ENCODE measurements around the gene HERC3. TPM values are rescaled to one million over a fixed set of nuclear protein-coding genes. Genes with fewer than 3 reads are reported as not detected.

Gene HERC3
- polyA plus RNA-seq, 6 donors from 2014 or later = 31.6 to 50.8 (median 45.8) TPM

DNA sequence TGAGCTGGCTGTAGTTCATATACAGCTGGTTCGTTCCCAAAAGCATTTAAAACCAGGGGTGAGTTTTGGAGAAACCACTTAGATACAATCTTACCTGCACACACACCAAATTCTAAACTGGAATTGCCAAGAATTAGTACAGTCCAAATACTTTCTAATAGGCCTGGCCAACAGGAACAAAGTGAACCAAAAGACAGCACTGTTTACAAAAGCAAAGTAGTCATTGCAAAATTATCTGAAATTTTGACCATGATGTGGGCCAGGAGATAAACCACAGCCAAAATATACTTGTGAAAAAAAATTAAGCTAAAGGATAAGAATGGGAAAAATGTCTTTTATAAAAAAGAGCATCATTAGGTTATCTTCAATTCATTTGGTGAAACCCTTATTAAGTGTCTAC is 143.3 kb downstream of the HERC3 start:
- H3K9me3 Mint-ChIP-seq = no peaks in the 10 kb centered on the region
- ATAC-seq (ENCODE audit: low read depth in 2 of 2) (no peak), DNase-seq (no peak)
- H3K27ac Mint-ChIP-seq = no peak overlapping the region
- H3K4me3 Mint-ChIP-seq = no peak overlapping the region
- peaks cover 0 to 6% (median 0%) of the 10 kb centered on the region in 3 donors for H3K27me3 Mint-ChIP-seq
- H3K36me3 Mint-ChIP-seq = no peaks in the 10 kb centered on the region
- peaks cover 19 to 24% (median 21%) of the 10 kb centered on the region in 3 donors for H3K4me1 Mint-ChIP-seq

DNA sequence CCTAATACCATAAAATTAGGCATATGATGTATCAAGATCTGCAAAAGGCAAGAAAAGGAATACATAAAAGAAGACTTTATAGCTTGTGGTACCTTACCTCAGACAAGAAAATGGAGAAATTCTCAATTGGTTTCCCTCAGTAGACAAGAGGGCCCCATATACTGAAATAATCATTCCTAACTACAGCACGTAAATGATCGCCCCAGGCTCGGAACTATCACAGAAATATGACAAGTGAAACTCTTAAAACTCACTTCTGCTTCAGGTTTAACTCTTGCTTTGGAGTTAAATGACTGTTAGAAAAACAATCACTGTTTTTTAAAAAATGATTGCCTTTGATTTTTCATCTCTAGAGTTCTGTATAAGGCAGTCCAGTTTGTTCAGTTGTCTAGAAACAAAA is 144.0 kb downstream of the HERC3 start:
- Mint-ChIP-seq H3K27ac (peak overlapping the region in 1 of 6 donors; percentile 31), H3K4me1 (peaks cover 19 to 24% (median 21%) of the 10 kb centered on the region in 3 donors), H3K9me3 (no peaks in the 10 kb centered on the region), H3K27me3 (peaks cover 0 to 6% (median 0%) of the 10 kb centered on the region in 3 donors), H3K4me3 (peak overlapping the region in 3 of 8 donors; percentile 7 to 60 (median 19)), H3K36me3 (no peaks in the 10 kb centered on the region)
- DNase-seq = no peak
- ATAC-seq (ENCODE audit: low read depth in 2 of 2) = no peak

DNA sequence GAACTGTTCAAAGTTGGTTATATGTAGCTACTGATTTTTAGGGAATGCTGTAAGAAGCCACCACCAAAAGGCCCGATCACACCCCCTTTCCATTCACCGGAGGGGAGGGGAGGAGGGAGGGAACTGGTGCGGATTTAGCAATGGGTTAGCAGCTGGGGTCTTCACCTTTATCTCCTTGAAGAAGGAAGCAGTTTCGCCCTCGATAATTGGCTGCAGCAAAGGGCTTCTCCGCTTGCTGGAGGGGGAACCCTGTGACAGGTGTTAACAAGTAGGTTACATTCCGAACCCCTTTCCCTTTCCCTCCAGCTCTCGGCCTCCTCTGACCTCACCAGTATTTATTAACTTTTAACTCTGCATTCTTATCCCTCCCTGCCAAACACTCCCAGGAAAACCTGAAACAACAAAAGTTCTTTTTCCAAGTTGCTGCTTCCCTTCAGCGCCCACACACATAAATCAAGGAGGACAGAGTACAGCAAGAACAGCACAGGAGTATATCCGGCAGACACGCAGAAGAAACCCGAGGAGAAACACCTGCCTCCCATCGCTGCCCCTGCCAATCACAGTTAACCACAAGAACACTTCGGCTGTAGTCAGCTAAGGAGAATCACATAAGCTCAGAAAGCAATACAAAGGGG is 145.1 kb downstream of the HERC3 start:
- Mint-ChIP-seq H3K36me3 (no peaks in the 10 kb centered on the region), H3K27me3 (peaks cover 0 to 6% (median 0%) of the 10 kb centered on the region in 3 donors), H3K4me1 (peaks cover 19 to 24% (median 21%) of the 10 kb centered on the region in 3 donors), H3K27ac (peak overlapping the region in 5 of 6 donors; percentile 1 to 53 (median 34)), H3K4me3 (peak overlapping the region; percentile 28 to 91 (median 84)), H3K9me3 (no peaks in the 10 kb centered on the region)
- ATAC-seq (ENCODE audit: low read depth in 2 of 2) = peak; percentile 93 to 97
- peak; percentile 52 for DNase-seq

DNA sequence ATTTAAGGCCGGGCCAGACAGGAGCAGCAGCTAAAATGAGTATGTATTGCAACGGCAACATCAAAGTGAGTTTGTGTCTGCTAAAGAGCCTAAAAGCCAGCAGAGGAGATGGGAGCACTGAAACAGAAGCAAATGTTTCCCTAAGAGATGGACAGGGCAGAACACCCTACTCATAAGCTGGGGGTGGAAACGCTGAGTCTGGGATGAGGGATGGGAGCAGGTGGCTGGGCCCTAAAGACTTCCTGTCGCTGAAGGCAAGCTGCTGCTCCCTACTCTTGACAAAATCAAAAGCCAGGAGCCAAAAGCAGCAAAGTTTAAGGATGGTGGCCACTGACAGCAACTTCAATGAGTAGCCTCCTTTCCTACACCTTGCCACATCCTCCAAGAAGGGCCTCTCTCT is 145.9 kb downstream of the HERC3 start:
- peak overlapping the region in 7 of 8 donors; percentile 28 to 91 (median 85) for H3K4me3 Mint-ChIP-seq
- H3K36me3 Mint-ChIP-seq = no peaks in the 10 kb centered on the region
- no peak for ATAC-seq (ENCODE audit: low read depth in 2 of 2)

GRCh38 chr4:88742561-88742960 is 150.3 kb downstream of the HERC3 start:
- Mint-ChIP-seq H3K9me3 (no peaks in the 10 kb centered on the region), H3K4me1 (peaks cover 10 to 18% (median 13%) of the 10 kb centered on the region in 3 donors)
- no peak for ATAC-seq (ENCODE audit: low read depth in 2 of 2)

More for the DNA sequence above, 145.9 kb downstream of the HERC3 start:
- H3K9me3 Mint-ChIP-seq = no peaks in the 10 kb centered on the region
- H3K27me3 Mint-ChIP-seq = peaks cover 0 to 6% (median 0%) of the 10 kb centered on the region in 3 donors
- H3K4me1 Mint-ChIP-seq = peaks cover 19 to 24% (median 21%) of the 10 kb centered on the region in 3 donors
- no peak for DNase-seq
- peak overlapping the region in 2 of 6 donors; percentile 34 to 71 for H3K27ac Mint-ChIP-seq

DNA sequence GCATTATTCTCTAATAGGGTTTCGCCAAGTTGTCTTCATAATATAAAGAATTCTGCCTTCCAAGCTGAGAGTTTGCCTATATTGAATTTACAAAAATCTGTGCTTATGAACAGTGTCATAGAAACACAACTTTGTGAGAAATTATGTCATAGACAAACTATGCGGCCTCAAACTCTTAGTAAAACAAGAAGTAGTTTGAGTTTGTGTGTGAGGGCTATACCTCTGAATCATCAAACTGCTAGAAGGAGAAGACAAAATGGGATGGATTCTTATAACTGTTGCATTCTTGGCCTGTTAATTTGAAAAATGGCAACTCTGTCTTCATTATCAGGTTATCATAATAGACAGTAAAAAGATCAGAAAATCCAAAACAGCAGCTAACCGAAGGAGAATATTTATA is 151.4 kb downstream of the HERC3 start:
- H3K9me3 Mint-ChIP-seq = no peaks in the 10 kb centered on the region
- H3K27me3 Mint-ChIP-seq = peaks cover 0 to 6% (median 0%) of the 10 kb centered on the region in 3 donors
- H3K36me3 Mint-ChIP-seq = no peaks in the 10 kb centered on the region

More at GRCh38 chr4:88742561-88742960, 150.3 kb downstream of the HERC3 start:
- H3K27me3 Mint-ChIP-seq = peaks cover 0 to 6% (median 0%) of the 10 kb centered on the region in 3 donors
- H3K36me3 Mint-ChIP-seq = no peaks in the 10 kb centered on the region
- H3K4me3 Mint-ChIP-seq = no peak overlapping the region
- no peak for DNase-seq
- no peak overlapping the region for H3K27ac Mint-ChIP-seq

DNA sequence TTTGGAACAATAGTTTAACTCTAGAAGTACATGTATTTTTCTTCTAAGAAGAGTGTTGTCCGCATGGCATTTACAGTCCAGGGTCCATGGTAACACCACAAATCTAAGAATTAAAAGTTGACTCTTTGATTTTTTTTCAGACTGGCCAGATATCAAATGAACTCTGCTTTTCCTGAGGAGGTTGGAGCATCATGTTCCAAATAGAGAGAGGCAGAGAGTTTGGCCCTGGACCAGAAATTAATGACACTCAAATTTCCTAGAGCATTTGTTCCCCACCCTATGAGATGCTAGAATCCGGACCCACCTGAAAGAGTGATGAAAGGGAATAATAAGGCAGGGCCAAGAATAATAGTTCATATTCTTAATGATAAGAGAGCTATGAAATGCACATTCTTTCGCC is 152.3 kb downstream of the HERC3 start:
- no peak for DNase-seq
- Mint-ChIP-seq H3K4me1 (peaks cover 0 to 5% (median 3%) of the 10 kb centered on the region in 3 donors), H3K4me3 (no peak overlapping the region), H3K9me3 (no peaks in the 10 kb centered on the region), H3K36me3 (no peaks in the 10 kb centered on the region), H3K27ac (no peak overlapping the region), H3K27me3 (peaks cover 0 to 6% (median 0%) of the 10 kb centered on the region in 3 donors)
- ATAC-seq (ENCODE audit: low read depth in 2 of 2) = no peak

More for the DNA sequence above, 151.4 kb downstream of the HERC3 start:
- Mint-ChIP-seq H3K4me3 (no peak overlapping the region), H3K27ac (no peak overlapping the region), H3K4me1 (peaks cover 0 to 6% (median 5%) of the 10 kb centered on the region in 3 donors)
- ATAC-seq (ENCODE audit: low read depth in 2 of 2) (no peak), DNase-seq (no peak)

DNA sequence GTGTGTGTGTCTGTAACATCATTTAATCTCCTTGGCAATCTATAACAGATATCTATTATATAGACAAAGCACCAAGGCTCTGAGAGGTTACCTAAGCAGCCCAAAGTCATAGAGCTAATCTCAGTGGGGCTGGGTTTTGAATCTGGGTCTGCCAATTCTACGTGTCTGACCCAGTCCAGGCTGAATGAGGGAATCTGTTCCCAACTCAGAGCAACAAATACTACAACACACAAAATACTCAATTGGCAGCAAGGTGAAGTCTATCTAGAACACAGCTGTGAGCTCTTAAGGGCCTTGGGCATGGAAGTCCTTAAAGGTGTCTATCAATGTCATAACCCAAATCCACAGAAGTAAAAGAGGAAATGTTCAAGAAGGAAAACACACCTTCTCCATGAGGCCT is 152.9 kb downstream of the HERC3 start:
- H3K4me3 Mint-ChIP-seq = no peak overlapping the region
- no peak overlapping the region for H3K27ac Mint-ChIP-seq
- no peaks in the 10 kb centered on the region for H3K36me3 Mint-ChIP-seq
- H3K27me3 Mint-ChIP-seq = peaks cover 0 to 2% (median 0%) of the 10 kb centered on the region in 3 donors
- DNase-seq (no peak), ATAC-seq (ENCODE audit: low read depth in 2 of 2) (no peak)
- H3K9me3 Mint-ChIP-seq = no peaks in the 10 kb centered on the region
- peaks cover 0 to under 1% (median 0%) of the 10 kb centered on the region in 3 donors for H3K4me1 Mint-ChIP-seq

GRCh38 chr4:88745581-88746163 is 153.4 kb downstream of the HERC3 start:
- Mint-ChIP-seq H3K27me3 (no peaks in the 10 kb centered on the region), H3K36me3 (no peaks in the 10 kb centered on the region), H3K4me1 (no peaks in the 10 kb centered on the region), H3K27ac (no peak overlapping the region), H3K9me3 (no peaks in the 10 kb centered on the region), H3K4me3 (no peak overlapping the region)
- DNase-seq (no peak), ATAC-seq (ENCODE audit: low read depth in 2 of 2) (no peak)

DNA sequence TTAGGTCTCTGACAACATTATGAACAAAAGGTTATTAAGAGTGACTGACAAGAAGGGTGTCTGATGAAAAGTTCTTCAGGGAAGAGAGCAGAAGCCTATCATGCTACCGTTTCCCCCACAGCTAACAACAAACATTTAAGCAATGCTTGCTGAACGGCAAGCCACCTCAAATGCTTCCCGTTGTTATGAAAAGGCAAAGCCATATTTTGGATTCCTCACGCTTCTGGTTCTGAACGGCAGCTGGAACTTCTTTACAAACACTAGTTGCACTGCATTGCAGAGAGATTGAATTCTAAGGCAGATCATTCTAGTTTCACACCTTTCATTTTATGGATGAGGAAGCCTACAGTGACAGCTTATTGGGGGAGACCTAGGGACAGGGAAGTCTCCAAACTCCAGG is 153.9 kb downstream of the HERC3 start:
- H3K9me3 Mint-ChIP-seq = no peaks in the 10 kb centered on the region
- H3K4me1 Mint-ChIP-seq = no peaks in the 10 kb centered on the region
- no peaks in the 10 kb centered on the region for H3K36me3 Mint-ChIP-seq
- no peak overlapping the region for H3K4me3 Mint-ChIP-seq
- H3K27ac Mint-ChIP-seq = no peak overlapping the region
- ATAC-seq (ENCODE audit: low read depth in 2 of 2) = no peak
- no peak for DNase-seq
- H3K27me3 Mint-ChIP-seq = no peaks in the 10 kb centered on the region

DNA sequence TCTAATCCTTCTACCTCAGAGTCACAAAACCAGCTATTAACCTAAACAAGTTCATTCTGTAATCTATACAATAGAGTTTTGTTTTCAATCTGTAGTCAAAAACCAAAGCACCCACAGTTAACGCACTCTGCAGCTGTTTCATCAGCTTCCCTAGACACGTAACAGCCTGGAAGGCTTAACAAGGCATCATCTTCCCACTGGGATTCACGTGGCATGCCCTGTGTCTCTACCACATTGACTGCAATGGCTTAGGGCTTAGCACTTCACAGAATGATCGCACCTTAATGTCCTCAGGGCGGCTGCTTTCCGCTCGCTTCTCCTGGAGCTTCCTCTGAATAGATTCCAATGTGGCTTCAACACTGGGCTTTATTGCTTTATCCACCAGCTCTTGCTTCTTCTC is 155.1 kb downstream of the HERC3 start:
- Mint-ChIP-seq H3K27me3 (no peaks in the 10 kb centered on the region), H3K27ac (no peak overlapping the region)

DNA sequence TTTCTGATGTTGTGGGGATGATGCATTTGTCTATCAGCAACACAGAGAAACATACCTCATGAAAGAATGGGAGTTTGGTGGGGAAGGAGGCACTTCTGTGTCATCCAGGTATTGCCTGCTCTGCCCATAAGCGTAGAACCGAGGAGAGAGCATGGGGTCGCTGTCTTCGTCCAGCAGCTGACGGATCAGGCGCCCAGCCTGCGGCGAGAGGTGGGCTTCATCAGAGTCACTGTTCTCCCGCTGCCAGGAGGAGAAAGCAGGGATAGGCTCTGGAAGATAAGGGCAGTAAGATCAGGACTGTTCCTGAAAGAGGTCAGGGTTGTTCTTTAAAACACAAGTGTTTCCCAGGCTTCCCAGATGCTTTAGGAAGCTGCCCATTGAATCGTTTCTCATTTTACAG is 158.1 kb downstream of the HERC3 start:
- DNase-seq (no peak), ATAC-seq (ENCODE audit: low read depth in 2 of 2) (no peak)
- H3K27ac Mint-ChIP-seq = no peak overlapping the region
- H3K9me3 Mint-ChIP-seq = no peaks in the 10 kb centered on the region
- H3K4me3 Mint-ChIP-seq = no peak overlapping the region
- no peaks in the 10 kb centered on the region for H3K4me1 Mint-ChIP-seq
- H3K27me3 Mint-ChIP-seq = no peaks in the 10 kb centered on the region
- H3K36me3 Mint-ChIP-seq = no peaks in the 10 kb centered on the region

More for the DNA sequence above, 155.1 kb downstream of the HERC3 start:
- DNase-seq = no peak
- H3K9me3 Mint-ChIP-seq = no peaks in the 10 kb centered on the region
- H3K36me3 Mint-ChIP-seq = no peaks in the 10 kb centered on the region
- H3K4me3 Mint-ChIP-seq = no peak overlapping the region
- no peaks in the 10 kb centered on the region for H3K4me1 Mint-ChIP-seq
- ATAC-seq (ENCODE audit: low read depth in 2 of 2) = no peak

- ATAC-seq (ENCODE audit: low read depth in 2 of 2) = no peak
- Mint-ChIP-seq H3K36me3 (no peaks in the 10 kb centered on the region), H3K4me3 (no peak overlapping the region)
Measured at GRCh38 chr4:88751258-88752075, 159.2 kb downstream of the HERC3 start.

More at GRCh38 chr4:88751258-88752075, 159.2 kb downstream of the HERC3 start:
- Mint-ChIP-seq H3K27me3 (no peaks in the 10 kb centered on the region), H3K9me3 (no peaks in the 10 kb centered on the region), H3K27ac (peak overlapping the region in 1 of 6 donors; percentile 88), H3K4me1 (no peaks in the 10 kb centered on the region)
- DNase-seq = no peak
